HG03571 (cell line): ENCODE results near the gene PLOD3.
A peak's percentile ranks its signal among the peaks of the same experiment; 100 is the strongest.

Experiments
- ATAC-seq: cut with Tn5 transposase; IDR thresholded peaks from one replicate; pipeline ENCODE4 v1.9.1; 2021; ENCODE audit not compliant: unreplicated experiment

Gene PLOD3

GRCh38 chr7:101166909-101167644, 50.3 kb downstream of the PLOD3 start:
- no peak for ATAC-seq

- no peak for ATAC-seq
Observed at GRCh38 chr7:101166648-101166908, 50.8 kb downstream of the PLOD3 start.

GRCh38 chr7:101165958-101166647, 51.3 kb downstream of the PLOD3 start:
- no peak for ATAC-seq

GRCh38 chr7:101165075-101165957, 52.1 kb downstream of the PLOD3 start, which contains the start of gene VGF:
VGF (minus strand) TSS chr7:101165569; CDS start chr7:101164843, 726 bp downstream.
- ATAC-seq, result peak; percentile 62

GRCh38 chr7:101164071-101164840, 53.1 kb downstream of the PLOD3 start:
- no peak for ATAC-seq

GRCh38 chr7:101163279-101164070, 53.9 kb downstream of the PLOD3 start:
- no peak for ATAC-seq

GRCh38 chr7:101162551-101163278, 54.7 kb downstream of the PLOD3 start:
- no peak for ATAC-seq

GRCh38 chr7:101161692-101162471, 55.5 kb downstream of the PLOD3 start:
- ATAC-seq, result no peak

GRCh38 chr7:101160910-101161309, 56.5 kb downstream of the PLOD3 start:
- no peak for ATAC-seq

GRCh38 chr7:101159696-101160674, 57.4 kb downstream of the PLOD3 start:
- ATAC-seq, result no peak

GRCh38 chr7:101156866-101157589, 60.4 kb downstream of the PLOD3 start:
- no peak for ATAC-seq

- no peak for ATAC-seq
Observed at GRCh38 chr7:101156277-101156676, 61.1 kb downstream of the PLOD3 start.
